Measurements from ENCODE around the gene DCLK1. TPM values are rescaled to one million over a fixed set of nuclear protein-coding genes. Genes with fewer than 3 reads are reported as not detected.

The DCLK1 gene
- total and polyA plus RNA-seq, 2 donors (not counting 1 experiment from before 2014, with no cell fraction given), result 0.56 to 6.3 TPM

DNA sequence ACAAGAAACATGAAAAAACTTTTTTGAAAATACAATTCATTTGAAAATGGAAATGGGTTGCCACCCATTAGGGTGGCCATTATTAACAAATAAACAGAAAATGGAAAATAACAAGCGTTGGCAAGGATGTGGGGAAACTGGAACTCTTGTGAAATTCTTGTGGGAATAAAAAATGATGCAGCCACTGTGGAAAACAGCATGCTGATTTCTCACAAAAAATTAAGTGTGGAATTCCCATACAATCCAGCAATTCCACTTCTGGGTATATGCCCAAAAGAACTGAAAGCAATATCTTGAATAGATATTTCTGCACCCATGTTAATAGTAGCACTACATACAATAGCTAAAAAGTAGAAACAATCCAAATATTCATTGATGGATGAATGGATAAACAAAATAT is 165.2 kb downstream of the DCLK1 start:
- no peak overlapping the region for H3K9ac ChIP-seq (ENCODE audit: insufficient read depth, low read length)
- no peaks in the 10 kb centered on the region for H4K20me1 ChIP-seq (ENCODE audit: control insufficient read depth, extremely low read depth, insufficient read depth, low read length)
- no peak overlapping the region for H3K27ac ChIP-seq (ENCODE audit: insufficient read depth, low read length)
- no peak overlapping the region for H3K4me3 ChIP-seq (replicated peaks in 1 of 4; ENCODE audit: control extremely low read depth in 1 of 4, insufficient read depth in 1 of 4, low read depth in 3 of 4, low read length in 4 of 4)
- H3K4me1 ChIP-seq (ENCODE audit: control insufficient read depth, extremely low read depth, insufficient read depth, low read length), result peaks cover 5% of the 10 kb centered on the region
- peak in 1 of 2 donors; percentile 44 for DNase-seq (ENCODE audit: low read depth in 2 of 2)
- H3K4me2 ChIP-seq (ENCODE audit: extremely low read depth, insufficient read depth, low read length), result no peak overlapping the region
- TF ChIP-seq, protein P1, sequence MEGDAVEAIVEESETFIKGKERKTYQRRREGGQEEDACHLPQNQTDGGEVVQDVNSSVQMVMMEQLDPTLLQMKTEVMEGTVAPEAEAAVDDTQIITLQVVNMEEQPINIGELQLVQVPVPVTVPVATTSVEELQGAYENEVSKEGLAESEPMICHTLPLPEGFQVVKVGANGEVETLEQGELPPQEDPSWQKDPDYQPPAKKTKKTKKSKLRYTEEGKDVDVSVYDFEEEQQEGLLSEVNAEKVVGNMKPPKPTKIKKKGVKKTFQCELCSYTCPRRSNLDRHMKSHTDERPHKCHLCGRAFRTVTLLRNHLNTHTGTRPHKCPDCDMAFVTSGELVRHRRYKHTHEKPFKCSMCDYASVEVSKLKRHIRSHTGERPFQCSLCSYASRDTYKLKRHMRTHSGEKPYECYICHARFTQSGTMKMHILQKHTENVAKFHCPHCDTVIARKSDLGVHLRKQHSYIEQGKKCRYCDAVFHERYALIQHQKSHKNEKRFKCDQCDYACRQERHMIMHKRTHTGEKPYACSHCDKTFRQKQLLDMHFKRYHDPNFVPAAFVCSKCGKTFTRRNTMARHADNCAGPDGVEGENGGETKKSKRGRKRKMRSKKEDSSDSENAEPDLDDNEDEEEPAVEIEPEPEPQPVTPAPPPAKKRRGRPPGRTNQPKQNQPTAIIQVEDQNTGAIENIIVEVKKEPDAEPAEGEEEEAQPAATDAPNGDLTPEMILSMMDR (conservative IDR thresholded peaks at IDR 0.05 in 1 of 2, IDR thresholded peaks at IDR 0.05 in 1 of 2; ENCODE audit: low read depth in 1 of 2, low read length in 2 of 2), result no peak
- TF ChIP-seq EZH2 (IDR thresholded peaks at IDR 0.05; ENCODE audit: low read length, missing control alignments), result no peak
- H3K9me3 ChIP-seq (ENCODE audit: control insufficient read depth, insufficient read depth, low read depth, low read length), result no peaks in the 10 kb centered on the region
- H3K79me2 ChIP-seq (ENCODE audit: control insufficient read depth, insufficient read depth, low read length), result no peaks in the 10 kb centered on the region
- H3K27me3 ChIP-seq (ENCODE audit: control insufficient read depth, insufficient read depth, low read length), result no peaks in the 10 kb centered on the region
- H3K36me3 ChIP-seq (ENCODE audit: control insufficient read depth, insufficient read depth, low read length), result no peaks in the 10 kb centered on the region
- no peak overlapping the region for H2AFZ ChIP-seq (ENCODE audit: low read length)

GRCh38 chr13:35965226-35965927 is 165.8 kb downstream of the DCLK1 start:
- Histone ChIP-seq H4K20me1 (ENCODE audit: control insufficient read depth, extremely low read depth, insufficient read depth, low read length) (no peaks in the 10 kb centered on the region), H3K4me1 (ENCODE audit: control insufficient read depth, extremely low read depth, insufficient read depth, low read length) (peaks cover 5% of the 10 kb centered on the region), H3K27ac (ENCODE audit: insufficient read depth, low read length) (no peak overlapping the region), H3K4me2 (ENCODE audit: extremely low read depth, insufficient read depth, low read length) (peak overlapping the region; percentile 42), H3K79me2 (ENCODE audit: control insufficient read depth, insufficient read depth, low read length) (no peaks in the 10 kb centered on the region), H2AFZ (ENCODE audit: low read length) (peak overlapping the region; percentile 39), H3K36me3 (ENCODE audit: control insufficient read depth, insufficient read depth, low read length) (no peaks in the 10 kb centered on the region), H3K4me3 (replicated peaks in 1 of 4; ENCODE audit: control extremely low read depth in 1 of 4, insufficient read depth in 1 of 4, low read depth in 3 of 4, low read length in 4 of 4) (no peak overlapping the region), H3K9me3 (ENCODE audit: control insufficient read depth, insufficient read depth, low read depth, low read length) (no peaks in the 10 kb centered on the region), H3K9ac (ENCODE audit: insufficient read depth, low read length) (no peak overlapping the region), H3K27me3 (ENCODE audit: control insufficient read depth, insufficient read depth, low read length) (no peaks in the 10 kb centered on the region)
- no peak for TF ChIP-seq EZH2 (IDR thresholded peaks at IDR 0.05; ENCODE audit: low read length, missing control alignments)
- TF ChIP-seq, protein P1 (conservative IDR thresholded peaks at IDR 0.05 in 1 of 2, IDR thresholded peaks at IDR 0.05 in 1 of 2; ENCODE audit: low read depth in 1 of 2, low read length in 2 of 2), result no peak
- DNase-seq (ENCODE audit: low read depth in 2 of 2), result peak in 1 of 2 donors; percentile 5

DNA sequence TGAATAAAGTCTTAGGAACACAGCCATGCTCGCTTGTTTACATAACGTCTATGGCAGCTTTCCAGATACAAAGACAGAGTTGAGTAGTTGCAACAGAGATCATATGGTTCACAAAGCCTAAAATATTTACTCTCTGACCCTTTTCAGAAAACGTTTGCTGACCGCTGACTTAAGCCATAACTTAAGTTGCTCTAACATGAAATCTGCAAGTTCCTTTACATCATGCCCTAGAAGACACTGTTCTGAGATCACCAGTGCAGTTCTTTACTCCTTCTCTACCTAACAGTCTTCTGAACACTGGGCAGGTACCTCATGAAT is 166.4 kb downstream of the DCLK1 start:
- peaks cover 5% of the 10 kb centered on the region for H3K4me1 ChIP-seq (ENCODE audit: control insufficient read depth, extremely low read depth, insufficient read depth, low read length)
- H3K36me3 ChIP-seq (ENCODE audit: control insufficient read depth, insufficient read depth, low read length), result no peaks in the 10 kb centered on the region
- H4K20me1 ChIP-seq (ENCODE audit: control insufficient read depth, extremely low read depth, insufficient read depth, low read length), result no peaks in the 10 kb centered on the region
- H3K4me3 ChIP-seq (replicated peaks in 1 of 4; ENCODE audit: control extremely low read depth in 1 of 4, insufficient read depth in 1 of 4, low read depth in 3 of 4, low read length in 4 of 4), result no peak overlapping the region
- no peak overlapping the region for H3K9ac ChIP-seq (ENCODE audit: insufficient read depth, low read length)
- H3K4me2 ChIP-seq (ENCODE audit: extremely low read depth, insufficient read depth, low read length), result peak overlapping the region; percentile 0
- no peaks in the 10 kb centered on the region for H3K79me2 ChIP-seq (ENCODE audit: control insufficient read depth, insufficient read depth, low read length)
- TF ChIP-seq, protein P1 (conservative IDR thresholded peaks at IDR 0.05 in 1 of 2, IDR thresholded peaks at IDR 0.05 in 1 of 2; ENCODE audit: low read depth in 1 of 2, low read length in 2 of 2), result no peak
- no peak for TF ChIP-seq EZH2 (IDR thresholded peaks at IDR 0.05; ENCODE audit: low read length, missing control alignments)
- no peaks in the 10 kb centered on the region for H3K27me3 ChIP-seq (ENCODE audit: control insufficient read depth, insufficient read depth, low read length)
- peak in 1 of 2 donors; percentile 95 for DNase-seq (ENCODE audit: low read depth in 2 of 2)
- H2AFZ ChIP-seq (ENCODE audit: low read length), result no peak overlapping the region
- no peak overlapping the region for H3K27ac ChIP-seq (ENCODE audit: insufficient read depth, low read length)
- no peaks in the 10 kb centered on the region for H3K9me3 ChIP-seq (ENCODE audit: control insufficient read depth, insufficient read depth, low read depth, low read length)
